Measurements from ENCODE around the gene SUPT3H.

- TF ChIP-seq, protein P1, sequence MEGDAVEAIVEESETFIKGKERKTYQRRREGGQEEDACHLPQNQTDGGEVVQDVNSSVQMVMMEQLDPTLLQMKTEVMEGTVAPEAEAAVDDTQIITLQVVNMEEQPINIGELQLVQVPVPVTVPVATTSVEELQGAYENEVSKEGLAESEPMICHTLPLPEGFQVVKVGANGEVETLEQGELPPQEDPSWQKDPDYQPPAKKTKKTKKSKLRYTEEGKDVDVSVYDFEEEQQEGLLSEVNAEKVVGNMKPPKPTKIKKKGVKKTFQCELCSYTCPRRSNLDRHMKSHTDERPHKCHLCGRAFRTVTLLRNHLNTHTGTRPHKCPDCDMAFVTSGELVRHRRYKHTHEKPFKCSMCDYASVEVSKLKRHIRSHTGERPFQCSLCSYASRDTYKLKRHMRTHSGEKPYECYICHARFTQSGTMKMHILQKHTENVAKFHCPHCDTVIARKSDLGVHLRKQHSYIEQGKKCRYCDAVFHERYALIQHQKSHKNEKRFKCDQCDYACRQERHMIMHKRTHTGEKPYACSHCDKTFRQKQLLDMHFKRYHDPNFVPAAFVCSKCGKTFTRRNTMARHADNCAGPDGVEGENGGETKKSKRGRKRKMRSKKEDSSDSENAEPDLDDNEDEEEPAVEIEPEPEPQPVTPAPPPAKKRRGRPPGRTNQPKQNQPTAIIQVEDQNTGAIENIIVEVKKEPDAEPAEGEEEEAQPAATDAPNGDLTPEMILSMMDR (IDR thresholded peaks at IDR 0.05; ENCODE audit: low read depth, low read length) = no peak
- no peak for TF ChIP-seq POLR2A (IDR thresholded peaks at IDR 0.05; ENCODE audit: extremely low read depth, insufficient read length)
Measured at GRCh38 chr6:45327956-45328522, 49.7 kb downstream of the SUPT3H start, which contains the start of gene RUNX2.
